ENCODE data around the gene GPRC5C. TPM values are rescaled to one million over a fixed set of nuclear protein-coding genes. Genes with fewer than 3 reads are reported as not detected.

Gene GPRC5C
- total and polyA plus RNA-seq, 9 of the 15 experiments (the other 6 are each of a cell fraction or from before 2014, with no cell fraction given) = 0.28 to 9.0 (median 4.1) TPM

DNA sequence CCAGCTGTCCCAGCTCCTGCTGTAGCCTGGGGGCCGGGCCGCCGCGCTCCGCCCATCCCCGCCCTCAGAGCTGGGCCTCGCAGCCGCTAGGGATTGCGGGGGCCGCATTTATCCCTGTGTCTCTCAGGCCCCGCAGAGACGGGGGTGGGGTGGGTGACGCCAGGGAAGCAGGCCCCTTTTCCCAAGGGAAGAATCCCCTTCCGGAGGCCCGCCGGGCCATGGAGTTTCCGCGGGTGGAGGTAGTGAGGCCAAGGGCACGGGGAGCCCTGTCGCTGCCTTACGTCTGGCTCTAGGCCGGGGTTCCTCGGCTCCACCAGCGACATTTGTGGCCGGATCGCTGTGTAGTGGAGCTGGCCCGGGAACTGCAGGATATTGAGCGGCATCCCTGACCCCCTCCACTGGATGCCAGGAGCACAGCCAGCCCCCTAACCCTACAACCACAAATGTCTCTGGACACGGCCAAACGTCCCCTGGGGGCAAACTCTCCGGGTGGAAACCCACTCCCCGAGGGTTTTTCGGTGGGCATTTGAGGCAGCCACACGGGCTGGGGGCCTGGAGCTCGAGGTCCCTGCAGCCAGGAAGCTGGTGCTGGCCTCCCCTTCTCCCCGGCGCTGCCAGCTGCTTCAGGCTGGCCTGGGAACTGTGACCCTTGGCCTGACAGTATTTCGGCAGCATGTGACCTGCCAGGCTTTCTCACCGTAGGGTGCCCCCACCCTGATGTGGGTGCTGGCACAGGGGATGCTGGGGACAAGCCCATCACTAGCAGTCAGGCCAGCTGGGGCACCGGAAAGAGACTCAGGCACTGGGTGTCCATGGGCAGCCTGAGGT lies 22.5 kb downstream of the GPRC5C start (continued):
- peak; percentile 20; the same call in 1 of the 2 replicates for TF ChIP-seq ETV1 (tag; conservative IDR thresholded peaks at IDR 0.05; ENCODE audit: low read depth)
- no peak for TF ChIP-seq ZNF707 (CRISPR knock-in tag; conservative IDR thresholded peaks at IDR 0.05)
- no peak for TF ChIP-seq CEBPZ (IDR thresholded peaks at IDR 0.05; ENCODE audit: borderline replicate concordance, low read depth, low read length)
- TF ChIP-seq PCBP2 (IDR thresholded peaks at IDR 0.05; ENCODE audit: low read depth, low read length, poor library complexity, severe bottlenecking) = no peak
- TF ChIP-seq MEIS2 (IDR thresholded peaks at IDR 0.05; ENCODE audit: partially characterized antibody) = no peak
- TF ChIP-seq ARID3A (IDR thresholded peaks at IDR 0.05; ENCODE audit: borderline replicate concordance, low read depth, low read length) = no peak
- TF ChIP-seq, protein P1, sequence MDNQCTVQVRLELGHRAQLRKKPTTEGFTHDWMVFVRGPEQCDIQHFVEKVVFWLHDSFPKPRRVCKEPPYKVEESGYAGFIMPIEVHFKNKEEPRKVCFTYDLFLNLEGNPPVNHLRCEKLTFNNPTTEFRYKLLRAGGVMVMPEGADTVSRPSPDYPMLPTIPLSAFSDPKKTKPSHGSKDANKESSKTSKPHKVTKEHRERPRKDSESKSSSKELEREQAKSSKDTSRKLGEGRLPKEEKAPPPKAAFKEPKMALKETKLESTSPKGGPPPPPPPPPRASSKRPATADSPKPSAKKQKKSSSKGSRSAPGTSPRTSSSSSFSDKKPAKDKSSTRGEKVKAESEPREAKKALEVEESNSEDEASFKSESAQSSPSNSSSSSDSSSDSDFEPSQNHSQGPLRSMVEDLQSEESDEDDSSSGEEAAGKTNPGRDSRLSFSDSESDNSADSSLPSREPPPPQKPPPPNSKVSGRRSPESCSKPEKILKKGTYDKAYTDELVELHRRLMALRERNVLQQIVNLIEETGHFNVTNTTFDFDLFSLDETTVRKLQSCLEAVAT (IDR thresholded peaks at IDR 0.05) = no peak; a peak in 1 of 4 replicates
- TF ChIP-seq, protein P2, sequence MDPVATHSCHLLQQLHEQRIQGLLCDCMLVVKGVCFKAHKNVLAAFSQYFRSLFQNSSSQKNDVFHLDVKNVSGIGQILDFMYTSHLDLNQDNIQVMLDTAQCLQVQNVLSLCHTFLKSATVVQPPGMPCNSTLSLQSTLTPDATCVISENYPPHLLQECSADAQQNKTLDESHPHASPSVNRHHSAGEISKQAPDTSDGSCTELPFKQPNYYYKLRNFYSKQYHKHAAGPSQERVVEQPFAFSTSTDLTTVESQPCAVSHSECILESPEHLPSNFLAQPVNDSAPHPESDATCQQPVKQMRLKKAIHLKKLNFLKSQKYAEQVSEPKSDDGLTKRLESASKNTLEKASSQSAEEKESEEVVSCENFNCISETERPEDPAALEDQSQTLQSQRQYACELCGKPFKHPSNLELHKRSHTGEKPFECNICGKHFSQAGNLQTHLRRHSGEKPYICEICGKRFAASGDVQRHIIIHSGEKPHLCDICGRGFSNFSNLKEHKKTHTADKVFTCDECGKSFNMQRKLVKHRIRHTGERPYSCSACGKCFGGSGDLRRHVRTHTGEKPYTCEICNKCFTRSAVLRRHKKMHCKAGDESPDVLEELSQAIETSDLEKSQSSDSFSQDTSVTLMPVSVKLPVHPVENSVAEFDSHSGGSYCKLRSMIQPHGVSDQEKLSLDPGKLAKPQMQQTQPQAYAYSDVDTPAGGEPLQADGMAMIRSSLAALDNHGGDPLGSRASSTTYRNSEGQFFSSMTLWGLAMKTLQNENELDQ (CRISPR knock-in tag; IDR thresholded peaks at IDR 0.05; ENCODE audit: borderline replicate concordance) = no peak
- no peak for TF ChIP-seq MED1 (CRISPR knock-in tag; IDR thresholded peaks at IDR 0.05; ENCODE audit: borderline replicate concordance)
- no peak for TF ChIP-seq ARNT (IDR thresholded peaks at IDR 0.05)
- TF ChIP-seq ZNF347 (CRISPR knock-in tag; IDR thresholded peaks at IDR 0.05; ENCODE audit: low read depth) = no peak
- no peak for TF ChIP-seq TAF15 (IDR thresholded peaks at IDR 0.05; ENCODE audit: low read depth, low read length)
- no peak for TF ChIP-seq ZNF77 (CRISPR knock-in tag; IDR thresholded peaks at IDR 0.05)
- TF ChIP-seq RFX5 (IDR thresholded peaks at IDR 0.05; ENCODE audit: low read depth, low read length) = no peak
- TF ChIP-seq ZBTB7A (IDR thresholded peaks at IDR 0.05; ENCODE audit: borderline replicate concordance, control insufficient read depth, low read depth, low read length) = no peak
- TF ChIP-seq HNRNPH1 (optimal IDR thresholded peaks at IDR 0.05; ENCODE audit: low read depth, low read length) = no peak
- no peak for TF ChIP-seq ZNF584 (CRISPR knock-in tag; IDR thresholded peaks at IDR 0.05; ENCODE audit: low read depth)
- no peak for TF ChIP-seq MTF1 (CRISPR knock-in tag; IDR thresholded peaks at IDR 0.05; ENCODE audit: borderline replicate concordance)
